RWPE2 (cell line): ENCODE results near the gene VARS2.

Experiments
- ATAC-seq: fragments of 200-7000 bp; cut with Tn5 transposase; 3 replicates; pipeline ENCODE4 v1.9.1; 2021; ENCODE audit warnings: low read depth
- DNase-seq: peaks from one replicate; pipeline ENCODE4 v3.0.0-alpha.2; 2020; ENCODE audit warnings: low spot score
- H3K27ac ChIP-seq: fragments of 450-650 bp; 2 replicates; pipeline ENCODE4 v1.5.1; 2017; ENCODE audit warnings: mild to moderate bottlenecking; ENCODE audit not compliant: poor library complexity, severe bottlenecking
- H3K27me3 ChIP-seq: fragments of 250-450 bp; sonication (Bioruptor Pico); 2 replicates; pipeline ENCODE4 v1.5.1; 2021; ENCODE audit warnings: mild to moderate bottlenecking, moderate library complexity; ENCODE audit not compliant: insufficient read depth, poor library complexity, severe bottlenecking
- H3K36me3 ChIP-seq: fragments of 250-450 bp; sonication (Bioruptor Pico); 2 replicates; pipeline ENCODE4 v1.5.1; 2020; ENCODE audit warnings: low read depth, mild to moderate bottlenecking, moderate library complexity
- H3K4me1 ChIP-seq: fragments of 250-450 bp; sonication (Bioruptor Pico); 2 replicates; pipeline ENCODE4 v1.5.1; 2021; ENCODE audit warnings: mild to moderate bottlenecking, moderate library complexity; ENCODE audit not compliant: insufficient read depth, poor library complexity, severe bottlenecking
- H3K4me3 ChIP-seq: fragments of 250-450 bp; sonication (Bioruptor Pico); 2 replicates; pipeline ENCODE4 v1.5.1; 2021; ENCODE audit warnings: mild to moderate bottlenecking, moderate library complexity; ENCODE audit not compliant: severe bottlenecking
- H3K9me3 ChIP-seq: fragments of 250-450 bp; sonication (Bioruptor Pico); 2 replicates; pipeline ENCODE4 v1.5.1; 2021; ENCODE audit warnings: mild to moderate bottlenecking, moderate library complexity; ENCODE audit not compliant: severe bottlenecking
- CTCF ChIP-seq: fragments of 450-650 bp; IDR thresholded peaks from one replicate; pipeline ENCODE4 v1.5.1; 2017; ENCODE audit warnings: mild to moderate bottlenecking, moderate library complexity; ENCODE audit not compliant: poor library complexity, severe bottlenecking

Gene VARS2

GRCh38 chr6:30885999-30886896, 27.8 kb upstream of the VARS2 start:
- Histone ChIP-seq H3K27ac (peak overlapping the region; percentile 95), H3K36me3 (peaks cover 47% of the 10 kb centered on the region), H3K4me1 (peaks cover 45% of the 10 kb centered on the region), H3K4me3 (peak overlapping the region; percentile 46), H3K27me3 (no peaks in the 10 kb centered on the region), H3K9me3 (no peaks in the 10 kb centered on the region)
- peak; percentile 74 for ATAC-seq
- no peak for TF ChIP-seq CTCF
- peak; percentile 97 for DNase-seq

GRCh38 chr6:30886897-30887255, 27.2 kb upstream of the VARS2 start:
- DNase-seq: no peak

GRCh38 chr6:30887901-30888815, 25.9 kb upstream of the VARS2 start:
- Histone ChIP-seq H3K36me3 (peaks cover 66% of the 10 kb centered on the region), H3K4me1 (peaks cover 33% of the 10 kb centered on the region), H3K9me3 (no peaks in the 10 kb centered on the region), H3K4me3 (no peak overlapping the region), H3K27me3 (no peaks in the 10 kb centered on the region), H3K27ac (peak overlapping the region; percentile 95)
- TF ChIP-seq CTCF: no peak
- no peak for ATAC-seq
- no peak for DNase-seq

More at GRCh38 chr6:30886897-30887255, 27.2 kb upstream of the VARS2 start:
- TF ChIP-seq CTCF: no peak
- Histone ChIP-seq H3K9me3 (no peaks in the 10 kb centered on the region), H3K36me3 (peaks cover 53% of the 10 kb centered on the region), H3K4me3 (no peak overlapping the region), H3K27ac (peak overlapping the region; percentile 95), H3K4me1 (peaks cover 41% of the 10 kb centered on the region), H3K27me3 (no peaks in the 10 kb centered on the region)
- no peak for ATAC-seq

GRCh38 chr6:30888816-30889495, 25.1 kb upstream of the VARS2 start:
- DNase-seq (no peak), ATAC-seq (no peak)
- H3K4me1 ChIP-seq: peaks cover 33% of the 10 kb centered on the region
- peak overlapping the region; percentile 95 for H3K27ac ChIP-seq
- H3K36me3 ChIP-seq: peaks cover 74% of the 10 kb centered on the region
- TF ChIP-seq CTCF: no peak
- no peaks in the 10 kb centered on the region for H3K9me3 ChIP-seq
- H3K4me3 ChIP-seq: no peak overlapping the region
- H3K27me3 ChIP-seq: no peaks in the 10 kb centered on the region
